DMS114 treated with DMSO at 0.1 percent for 48 hours (cell line): ENCODE measurements around the gene RAX2.

Experiments
- DNase-seq: peaks from one replicate; lab custom pipeline; 2025; ENCODE audit not compliant: unreplicated experiment; lab: John Stamatoyannopoulos, UW

The RAX2 gene

DNA sequence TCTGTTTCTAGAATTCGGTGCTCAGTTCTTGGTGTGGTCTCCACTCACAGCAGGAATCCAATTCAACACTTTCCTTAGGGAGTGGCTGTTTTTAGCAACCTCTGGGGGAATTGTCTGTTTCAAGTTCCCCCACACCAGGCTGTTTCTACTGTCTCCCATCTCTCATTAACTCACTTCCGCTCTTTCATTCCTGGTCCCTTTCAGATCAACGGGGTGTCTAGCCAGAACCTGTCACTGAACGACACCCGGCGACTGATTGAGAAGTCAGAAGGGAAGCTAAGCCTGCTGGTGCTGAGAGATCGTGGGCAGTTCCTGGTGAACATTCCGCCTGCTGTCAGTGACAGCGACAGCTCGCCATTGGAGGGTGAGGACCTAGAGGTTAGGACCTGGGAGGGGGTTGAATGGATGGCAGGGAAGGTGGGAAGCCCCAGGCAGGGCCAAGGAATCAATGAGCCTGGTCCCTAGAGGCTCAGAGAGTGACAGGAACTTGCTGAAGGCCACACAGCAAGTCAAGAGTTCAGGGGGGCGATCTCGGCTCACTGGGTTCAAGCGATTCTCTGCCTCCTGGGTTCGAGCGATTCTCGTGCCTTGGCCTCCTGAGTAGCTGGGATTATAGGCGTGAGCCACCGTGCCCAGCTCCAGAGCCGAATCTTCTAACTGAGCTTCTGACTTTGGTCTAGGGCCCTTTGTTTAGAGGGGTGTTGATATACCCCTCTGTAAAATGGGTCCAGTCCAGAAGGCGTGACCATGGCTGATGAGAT lies 38.3 kb downstream of the RAX2 start:
- no peak for DNase-seq

DNA sequence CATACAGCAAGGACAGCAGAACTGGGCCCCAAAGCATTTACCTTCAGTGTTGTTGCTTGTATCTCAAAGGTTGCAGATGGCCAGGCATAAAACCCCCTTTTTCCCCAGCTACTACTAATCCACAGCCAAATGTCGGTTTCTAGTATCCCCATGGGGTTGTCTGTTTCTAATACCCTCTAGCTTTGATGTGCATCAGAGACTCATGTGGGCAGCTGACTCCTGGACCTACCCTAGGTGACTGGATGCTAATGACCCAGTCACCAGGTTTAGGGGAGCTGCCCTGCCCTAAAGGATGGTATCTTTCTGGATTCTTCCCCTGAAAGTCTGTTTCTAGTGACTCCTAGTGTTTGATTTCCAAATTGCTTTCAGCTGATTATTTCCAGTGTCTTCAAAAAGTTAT lies 39.9 kb downstream of the RAX2 start:
- no peak for DNase-seq

DNA sequence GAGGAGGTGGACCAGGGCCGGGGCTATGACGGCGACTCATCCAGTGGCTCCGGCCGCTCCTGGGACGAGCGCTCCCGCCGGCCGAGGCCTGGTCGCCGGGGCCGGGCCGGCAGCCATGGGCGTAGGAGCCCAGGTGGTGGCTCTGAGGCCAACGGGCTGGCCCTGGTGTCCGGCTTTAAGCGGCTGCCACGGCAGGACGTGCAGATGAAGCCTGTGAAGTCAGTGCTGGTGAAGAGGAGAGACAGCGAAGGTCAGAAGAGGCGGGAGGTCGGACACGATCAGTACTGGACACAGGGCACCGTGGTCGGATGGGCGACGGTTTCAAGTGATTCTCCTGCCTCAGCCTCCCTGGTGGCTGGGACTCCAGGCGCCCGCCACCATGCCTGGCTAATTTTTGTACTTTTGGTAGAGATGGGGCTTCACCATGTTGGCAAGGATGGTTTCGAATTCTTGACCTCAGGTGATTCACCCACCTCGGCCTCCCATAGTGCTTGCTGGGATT lies 41.5 kb downstream of the RAX2 start:
- DNase-seq = no peak

DNA sequence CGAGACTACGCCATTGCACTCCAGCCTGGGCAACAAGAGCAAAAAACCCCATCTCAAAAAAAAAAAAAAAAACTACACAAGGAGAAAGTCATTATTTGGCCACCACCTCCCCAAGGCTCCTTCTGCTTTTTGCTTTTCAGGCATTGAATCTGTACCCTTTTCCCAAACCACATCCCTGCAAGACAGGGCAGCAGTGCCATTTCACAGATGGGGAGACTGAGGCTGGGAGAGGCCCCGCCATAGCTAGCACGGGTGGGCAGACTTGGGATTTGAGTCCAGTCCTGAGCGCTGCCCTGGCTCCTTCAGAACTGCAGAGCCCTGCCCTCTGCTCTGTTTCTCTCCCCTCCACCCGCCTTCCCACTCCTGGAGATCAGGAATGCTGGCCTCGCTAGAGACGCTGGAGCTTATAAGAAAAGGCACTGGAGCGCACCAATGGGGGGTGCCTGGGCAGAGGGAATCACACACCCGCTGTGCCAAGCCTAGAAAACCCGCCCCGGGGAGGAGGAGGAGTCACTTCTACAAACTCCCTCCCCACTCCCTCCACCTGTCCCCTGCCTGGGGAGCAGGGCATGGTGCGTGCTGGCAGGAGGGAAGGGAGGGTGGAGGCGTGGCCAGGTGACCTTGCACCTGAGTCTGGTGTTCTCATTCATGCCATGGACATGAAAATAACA lies 46.3 kb downstream of the RAX2 start:
- DNase-seq = no peak

DNA sequence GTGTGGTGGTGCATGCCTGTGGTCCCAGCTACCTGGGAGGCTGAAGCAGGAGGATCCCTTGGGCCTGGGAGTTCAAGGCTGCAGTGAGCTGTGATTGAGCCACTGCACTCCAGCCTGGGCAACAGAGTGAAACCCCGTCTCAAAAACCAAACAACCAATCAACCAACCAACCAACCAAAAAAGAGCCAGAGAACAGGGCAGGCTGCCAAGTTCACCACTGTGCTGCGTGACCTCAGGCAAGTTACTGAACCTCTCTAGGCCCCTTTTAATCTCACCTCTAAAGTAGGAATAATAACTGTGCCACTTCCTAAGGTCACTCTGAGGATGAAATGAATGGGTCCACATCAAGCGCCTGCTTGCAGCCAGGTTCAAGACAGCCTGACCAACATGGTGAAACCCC lies 46.9 kb downstream of the RAX2 start:
- DNase-seq = no peak

DNA sequence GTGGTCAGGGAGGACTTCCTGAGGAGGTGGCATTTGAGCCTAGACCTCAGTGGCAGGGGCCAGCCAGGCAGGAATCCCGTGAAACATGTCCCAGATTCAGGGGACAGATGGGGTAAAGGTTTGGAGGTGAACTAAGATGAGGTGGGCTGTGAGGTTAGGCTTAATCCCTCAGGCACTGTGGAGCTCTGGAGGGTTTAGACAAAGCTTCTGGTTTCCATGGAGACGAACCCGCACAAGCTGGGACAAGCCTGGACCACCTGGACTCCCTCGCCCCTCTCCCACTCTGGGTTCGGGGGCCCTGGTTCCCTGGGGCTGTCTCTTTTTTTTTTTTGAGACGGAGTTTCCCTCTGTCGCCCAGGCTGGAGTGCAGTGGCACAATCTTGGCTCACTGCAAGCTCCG lies 48.1 kb downstream of the RAX2 start:
- DNase-seq = no peak

DNA sequence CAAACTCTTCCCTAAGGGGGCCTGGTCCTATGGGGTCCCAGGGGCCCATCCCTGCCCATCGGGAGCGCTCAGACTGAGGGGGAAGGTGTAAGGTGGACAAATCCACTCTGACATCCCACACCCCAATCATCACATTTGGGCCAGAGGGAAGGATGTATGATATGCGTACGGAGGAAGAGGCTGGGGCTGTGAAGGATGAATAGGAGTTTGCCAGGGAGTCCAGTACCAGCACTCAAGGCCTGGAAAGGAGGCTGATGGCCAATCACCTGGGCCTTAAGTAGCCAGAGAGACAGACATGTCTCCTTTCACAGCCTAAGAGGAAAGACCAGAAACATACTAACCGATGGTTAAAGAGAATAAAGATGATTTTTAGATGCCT lies 48.9 kb downstream of the RAX2 start:
- DNase-seq = no peak

DNA sequence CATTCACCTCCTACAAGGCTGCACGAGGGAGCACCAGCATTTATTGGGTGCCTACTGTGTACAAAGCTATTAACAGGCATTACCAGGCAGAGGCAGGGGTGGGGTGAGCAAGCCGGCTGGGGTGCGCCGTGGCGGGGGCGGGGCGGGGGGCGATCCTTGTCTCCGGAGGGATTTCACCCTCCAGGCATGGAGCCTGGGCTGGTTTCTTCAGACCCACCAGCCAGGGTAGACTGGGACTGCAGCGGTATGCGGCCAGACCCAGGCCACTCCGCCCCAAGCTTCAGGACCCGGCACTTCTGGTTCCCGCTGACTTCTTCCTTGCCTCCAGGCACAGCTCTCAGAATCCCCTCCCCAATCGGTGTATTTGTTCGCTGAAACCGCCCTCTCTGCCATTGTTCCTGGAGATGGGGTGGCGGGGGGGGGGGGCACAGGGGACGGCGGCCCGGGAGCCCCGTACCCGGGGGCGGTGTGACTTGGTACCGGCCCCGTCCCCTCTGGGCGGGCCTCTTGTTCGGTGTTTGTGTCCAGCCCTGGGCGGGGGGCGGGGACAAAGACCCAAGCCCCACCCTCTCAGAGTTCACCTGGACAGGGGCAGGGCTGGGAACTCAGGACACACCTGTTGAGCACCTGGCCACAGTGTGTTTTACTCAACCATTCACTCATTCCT lies 49.5 kb downstream of the RAX2 start:
- DNase-seq = no peak

DNA sequence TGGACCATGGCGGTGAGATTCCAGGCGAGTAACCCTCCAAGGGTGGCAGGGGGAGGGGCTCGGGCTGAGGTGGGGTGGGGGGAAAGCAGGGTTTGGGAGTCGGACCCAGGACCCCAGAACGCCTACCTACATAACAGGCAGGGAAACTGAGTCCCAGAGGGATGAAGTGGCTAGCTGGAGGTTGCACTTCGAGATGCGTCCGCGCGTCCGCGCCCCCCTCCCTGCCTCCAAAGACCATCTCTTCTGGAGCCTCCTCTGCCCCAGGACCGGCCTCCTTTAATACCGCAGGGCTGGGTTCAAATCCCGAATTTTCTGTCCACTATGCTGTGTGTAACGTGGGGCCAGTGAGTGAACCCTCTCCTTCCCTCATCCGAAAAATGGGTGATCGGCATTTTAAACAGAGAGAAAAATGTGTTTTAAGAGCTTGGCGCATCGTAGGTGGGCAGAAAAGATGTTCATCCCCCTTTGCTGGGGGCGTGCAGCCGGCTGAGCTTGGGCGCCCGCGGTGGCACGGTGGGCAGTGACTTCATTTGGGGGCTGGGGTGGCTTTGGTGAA lies 50.1 kb downstream of the RAX2 start:
- no peak for DNase-seq

DNA sequence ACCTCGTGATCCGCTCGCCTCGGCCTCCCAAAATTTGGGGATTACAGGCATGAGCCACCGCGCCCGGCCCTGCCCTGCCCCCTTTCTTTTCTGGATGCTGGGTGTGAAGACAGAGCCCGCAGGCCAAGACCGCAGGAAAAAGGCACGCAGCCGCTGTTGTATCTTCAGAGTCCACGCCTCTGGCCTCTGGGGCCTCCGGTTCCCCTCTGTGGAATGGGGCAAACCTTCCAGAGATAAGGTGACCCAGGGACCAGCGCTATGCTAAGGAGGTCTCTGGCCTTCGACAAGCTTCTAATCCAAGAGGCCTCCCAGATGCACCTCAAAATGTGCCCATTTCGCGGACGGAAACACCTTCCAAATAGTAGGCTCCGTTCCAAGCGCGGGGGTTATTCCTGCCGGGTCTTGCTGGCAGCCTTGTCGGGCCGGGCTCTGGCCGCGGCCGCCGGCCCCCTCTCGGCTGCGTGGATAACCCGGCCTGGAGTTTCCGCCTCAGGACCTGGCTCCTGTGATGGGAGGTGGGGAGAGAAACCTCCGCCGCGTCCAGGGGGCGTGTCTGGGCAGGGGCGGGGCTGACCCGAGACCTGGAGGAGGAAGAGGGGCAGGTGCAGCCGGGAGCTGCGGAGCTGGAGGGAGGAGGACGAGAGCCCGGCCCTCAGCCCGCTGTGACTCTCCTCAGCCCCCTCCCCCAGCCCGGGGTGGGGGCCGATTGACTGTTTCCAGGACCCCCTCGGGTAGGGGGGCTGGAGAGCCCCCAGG lies 50.7 kb downstream of the RAX2 start:
- DNase-seq = peak; percentile 54

DNA sequence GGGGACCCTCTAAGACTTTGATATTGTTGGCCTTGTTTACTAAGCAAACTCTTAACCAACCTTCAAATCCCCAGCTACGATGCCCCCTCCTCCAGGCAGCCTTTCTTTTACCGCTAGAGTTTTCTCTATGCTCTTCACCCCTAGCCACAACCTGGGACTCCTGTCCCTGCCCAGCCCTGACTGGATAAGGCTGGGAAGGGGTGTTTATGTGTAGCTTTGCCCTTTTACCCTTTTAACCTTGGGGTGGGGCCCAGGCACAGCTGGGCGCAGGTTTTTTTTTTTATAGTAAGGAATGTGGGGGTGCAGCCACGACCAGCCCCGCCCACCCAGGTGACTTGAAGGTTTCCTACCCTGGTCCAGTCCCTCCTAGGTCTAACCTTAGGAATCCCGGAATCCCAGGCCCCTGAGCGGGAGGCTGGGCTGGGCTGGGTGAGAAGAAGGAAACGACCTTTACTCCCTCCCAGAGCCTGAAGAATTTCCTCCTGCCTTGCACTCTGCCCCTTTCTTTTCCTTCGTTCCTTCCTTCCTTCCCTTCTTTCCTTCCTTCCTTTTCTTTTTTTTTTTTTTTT lies 51.6 kb downstream of the RAX2 start:
- no peak for DNase-seq

DNA sequence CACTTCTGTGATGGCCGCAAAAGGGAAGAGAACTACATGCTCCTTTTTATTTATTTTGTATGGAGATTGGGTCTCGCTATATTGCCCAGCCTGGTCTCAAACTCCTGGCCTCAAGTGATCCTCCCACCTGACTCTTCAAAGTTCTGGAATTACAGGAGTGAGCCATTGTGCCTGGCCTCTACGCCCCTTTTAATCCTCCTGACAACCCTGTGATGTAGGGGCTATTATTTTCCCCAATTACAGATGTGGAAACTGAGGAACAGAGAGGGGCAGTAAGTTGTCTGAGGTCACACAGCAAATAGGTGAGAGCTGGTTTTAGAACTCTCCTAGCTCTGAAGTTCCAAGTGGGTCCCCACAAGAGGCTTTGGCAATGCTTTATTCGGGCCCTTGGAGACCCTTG lies 52.2 kb downstream of the RAX2 start:
- DNase-seq = no peak
